ENCODE measurements around the gene NIBAN1.

DNA sequence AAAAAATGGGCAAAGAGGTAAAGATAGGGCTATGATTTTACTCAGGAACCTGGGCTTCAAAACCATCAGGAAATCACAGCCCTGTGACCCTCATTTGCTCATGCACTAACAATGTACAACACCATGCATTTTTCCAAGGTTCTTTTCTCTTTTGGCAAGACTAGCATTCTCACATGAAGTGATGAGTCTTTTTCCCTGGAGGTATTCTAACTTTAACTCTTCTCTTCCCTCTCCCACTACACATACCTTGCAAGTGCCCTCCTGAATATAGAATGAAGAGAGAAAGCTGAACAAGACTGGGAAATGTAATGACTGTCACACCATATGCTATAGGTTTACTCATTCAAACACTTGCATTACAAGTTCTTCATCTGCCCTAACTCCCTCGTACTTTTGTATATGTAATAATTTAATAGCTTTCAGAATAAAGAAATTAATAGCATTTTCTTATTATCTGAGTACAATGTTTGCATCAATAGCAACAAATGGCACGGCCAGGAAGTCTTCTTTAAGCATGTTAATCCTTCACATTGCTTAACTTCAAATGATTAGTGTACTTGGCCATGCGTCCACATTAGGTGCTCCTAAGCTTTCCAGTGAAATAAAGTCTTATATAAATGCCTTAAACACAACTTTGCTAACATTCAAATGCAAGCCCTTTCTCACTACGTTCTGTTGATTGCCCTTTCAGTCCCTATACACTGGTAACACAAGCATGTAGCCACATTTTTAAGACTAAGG, 1.8 kb downstream of the NIBAN1 start:
- TF ChIP-seq, protein P1, sequence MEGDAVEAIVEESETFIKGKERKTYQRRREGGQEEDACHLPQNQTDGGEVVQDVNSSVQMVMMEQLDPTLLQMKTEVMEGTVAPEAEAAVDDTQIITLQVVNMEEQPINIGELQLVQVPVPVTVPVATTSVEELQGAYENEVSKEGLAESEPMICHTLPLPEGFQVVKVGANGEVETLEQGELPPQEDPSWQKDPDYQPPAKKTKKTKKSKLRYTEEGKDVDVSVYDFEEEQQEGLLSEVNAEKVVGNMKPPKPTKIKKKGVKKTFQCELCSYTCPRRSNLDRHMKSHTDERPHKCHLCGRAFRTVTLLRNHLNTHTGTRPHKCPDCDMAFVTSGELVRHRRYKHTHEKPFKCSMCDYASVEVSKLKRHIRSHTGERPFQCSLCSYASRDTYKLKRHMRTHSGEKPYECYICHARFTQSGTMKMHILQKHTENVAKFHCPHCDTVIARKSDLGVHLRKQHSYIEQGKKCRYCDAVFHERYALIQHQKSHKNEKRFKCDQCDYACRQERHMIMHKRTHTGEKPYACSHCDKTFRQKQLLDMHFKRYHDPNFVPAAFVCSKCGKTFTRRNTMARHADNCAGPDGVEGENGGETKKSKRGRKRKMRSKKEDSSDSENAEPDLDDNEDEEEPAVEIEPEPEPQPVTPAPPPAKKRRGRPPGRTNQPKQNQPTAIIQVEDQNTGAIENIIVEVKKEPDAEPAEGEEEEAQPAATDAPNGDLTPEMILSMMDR (IDR thresholded peaks at IDR 0.05; ENCODE audit: poor library complexity), result no peak
- TF ChIP-seq EZH2phosphoT487 (IDR thresholded peaks at IDR 0.05; ENCODE audit: low read depth, severe bottlenecking, unreplicated experiment), result no peak
- TF ChIP-seq EZH2 (IDR thresholded peaks at IDR 0.05; ENCODE audit: borderline replicate concordance), result no peak
